Measurements from ENCODE around the gene FOXRED2. TPM values are rescaled to one million over a fixed set of nuclear protein-coding genes. Genes with fewer than 3 reads are reported as not detected.

Gene FOXRED2
- total RNA-seq, 1 donor from 2014 or later, result 15.3 TPM

DNA sequence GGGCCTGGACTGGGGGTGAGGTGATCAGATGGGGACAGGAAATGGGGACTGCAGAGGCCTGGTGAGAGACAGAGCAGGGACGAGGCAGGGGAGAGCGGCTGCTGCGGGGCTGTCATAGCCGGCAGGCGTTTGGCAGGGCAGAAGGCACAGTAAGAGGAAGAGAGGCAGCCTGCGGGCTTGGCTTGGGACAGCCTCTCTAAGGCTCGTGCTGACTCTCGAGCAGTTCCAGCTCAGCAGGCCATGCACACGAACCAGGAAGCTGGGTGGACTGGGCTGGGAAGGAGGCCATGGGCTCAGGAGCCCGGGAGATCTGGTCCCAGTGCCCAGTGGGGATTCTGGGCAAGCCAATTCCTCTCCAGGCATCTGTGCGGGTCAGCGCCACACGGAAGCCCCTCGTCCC, 41.8 kb upstream of the FOXRED2 start:
- no peak overlapping the region for H3K27ac ChIP-seq
- H3K9me3 ChIP-seq, result no peaks in the 10 kb centered on the region
- no peak overlapping the region for H3K4me3 ChIP-seq
- TF ChIP-seq, protein P1, sequence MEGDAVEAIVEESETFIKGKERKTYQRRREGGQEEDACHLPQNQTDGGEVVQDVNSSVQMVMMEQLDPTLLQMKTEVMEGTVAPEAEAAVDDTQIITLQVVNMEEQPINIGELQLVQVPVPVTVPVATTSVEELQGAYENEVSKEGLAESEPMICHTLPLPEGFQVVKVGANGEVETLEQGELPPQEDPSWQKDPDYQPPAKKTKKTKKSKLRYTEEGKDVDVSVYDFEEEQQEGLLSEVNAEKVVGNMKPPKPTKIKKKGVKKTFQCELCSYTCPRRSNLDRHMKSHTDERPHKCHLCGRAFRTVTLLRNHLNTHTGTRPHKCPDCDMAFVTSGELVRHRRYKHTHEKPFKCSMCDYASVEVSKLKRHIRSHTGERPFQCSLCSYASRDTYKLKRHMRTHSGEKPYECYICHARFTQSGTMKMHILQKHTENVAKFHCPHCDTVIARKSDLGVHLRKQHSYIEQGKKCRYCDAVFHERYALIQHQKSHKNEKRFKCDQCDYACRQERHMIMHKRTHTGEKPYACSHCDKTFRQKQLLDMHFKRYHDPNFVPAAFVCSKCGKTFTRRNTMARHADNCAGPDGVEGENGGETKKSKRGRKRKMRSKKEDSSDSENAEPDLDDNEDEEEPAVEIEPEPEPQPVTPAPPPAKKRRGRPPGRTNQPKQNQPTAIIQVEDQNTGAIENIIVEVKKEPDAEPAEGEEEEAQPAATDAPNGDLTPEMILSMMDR (IDR thresholded peaks at IDR 0.05), result no peak
- no peaks in the 10 kb centered on the region for H3K4me1 ChIP-seq
- ATAC-seq (no peak), DNase-seq (no peak)
- peaks cover 24% of the 10 kb centered on the region for H3K27me3 ChIP-seq
- no peaks in the 10 kb centered on the region for H3K36me3 ChIP-seq
- intact Hi-C loops (cut with DNase I), result no loop called here

DNA sequence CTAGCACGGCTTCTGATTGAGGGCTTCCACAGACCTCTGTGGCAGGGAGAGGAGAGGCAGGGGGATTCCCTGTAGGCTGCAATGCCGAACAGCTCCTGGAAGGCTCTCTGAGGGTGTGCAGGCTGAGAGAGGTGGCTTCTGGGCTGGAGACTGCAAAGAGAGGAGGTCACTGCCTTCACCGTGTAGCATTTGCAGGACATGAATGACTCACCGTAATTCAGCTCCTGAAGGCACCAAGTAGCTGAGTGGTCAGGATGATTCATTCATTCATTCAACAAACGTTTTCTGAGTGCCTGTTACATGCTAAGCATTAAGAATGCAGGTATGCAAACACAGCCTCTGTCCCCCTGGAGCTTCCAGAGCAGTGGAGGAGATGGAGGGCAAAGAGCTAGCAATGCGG, 40.1 kb upstream of the FOXRED2 start:
- no peak overlapping the region for H3K27ac ChIP-seq
- peaks cover 24% of the 10 kb centered on the region for H3K27me3 ChIP-seq
- TF ChIP-seq, protein P1 (IDR thresholded peaks at IDR 0.05), result no peak
- no peaks in the 10 kb centered on the region for H3K36me3 ChIP-seq
- H3K4me1 ChIP-seq, result no peaks in the 10 kb centered on the region
- intact Hi-C loops (cut with DNase I), result no loop called here
- H3K9me3 ChIP-seq, result no peaks in the 10 kb centered on the region
- H3K4me3 ChIP-seq, result no peak overlapping the region
- ATAC-seq (peak; percentile 19), DNase-seq (no peak)

DNA sequence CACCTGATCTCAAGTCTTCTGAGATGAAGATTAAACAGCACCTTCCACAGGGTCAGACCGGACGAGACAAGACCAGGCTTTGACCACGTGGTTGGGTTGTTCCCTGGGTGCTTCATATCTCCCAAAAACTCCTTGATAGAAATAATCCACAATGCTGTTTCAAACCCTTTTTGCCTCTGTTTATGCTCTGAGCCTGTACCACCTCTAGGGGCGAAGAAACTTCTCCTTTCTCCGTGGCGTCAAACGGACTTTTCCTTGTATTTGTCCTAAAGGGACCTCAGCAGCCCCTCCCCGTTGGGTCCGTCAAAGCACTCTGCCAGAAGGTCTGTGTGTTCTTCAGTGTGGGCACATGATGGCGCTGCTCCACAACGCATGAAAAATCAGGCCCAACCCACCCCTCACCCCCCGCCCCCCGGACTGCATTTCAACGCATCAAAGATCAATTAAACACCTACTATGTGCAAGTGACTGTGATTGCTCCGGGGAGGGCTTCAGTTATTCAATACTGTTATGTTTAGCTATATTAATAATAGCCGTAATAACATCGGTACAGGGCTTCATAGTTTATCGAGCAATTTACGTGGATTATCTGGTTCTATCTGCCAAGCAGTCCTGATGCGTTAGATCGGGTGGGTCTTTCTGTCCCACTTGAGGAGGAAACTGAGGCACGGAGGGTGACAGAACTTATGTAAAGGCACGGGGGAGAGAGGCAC, 39.4 kb upstream of the FOXRED2 start:
- peak; percentile 73 for ATAC-seq
- peaks cover 21% of the 10 kb centered on the region for H3K27me3 ChIP-seq

DNA sequence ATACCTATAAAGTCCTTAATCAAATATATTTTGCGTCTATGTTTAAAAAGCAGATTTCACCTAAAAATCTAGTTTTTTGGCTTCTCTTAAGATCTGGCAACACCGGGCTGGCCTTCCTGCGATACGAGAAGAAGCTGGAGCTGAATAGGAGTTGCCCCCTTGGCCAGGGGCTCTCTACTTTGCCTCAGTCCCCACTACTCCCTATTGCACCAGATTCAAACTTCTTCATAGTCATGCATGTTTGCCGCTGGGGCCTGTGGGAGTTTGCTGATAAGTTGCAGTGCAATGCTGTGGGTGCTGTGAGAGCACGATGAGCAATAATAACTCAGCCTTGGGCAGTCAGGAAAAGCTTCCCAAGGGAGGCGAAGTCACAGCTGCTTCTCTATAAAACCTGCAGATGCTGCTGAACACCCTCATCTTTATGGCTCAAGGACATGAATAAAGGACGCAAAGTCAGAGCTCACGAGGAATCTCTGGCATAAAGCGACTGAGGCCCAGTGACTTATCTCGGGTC, 37.3 kb upstream of the FOXRED2 start:
- Histone ChIP-seq H3K9me3 (no peaks in the 10 kb centered on the region), H3K27ac (no peak overlapping the region), H3K4me3 (no peak overlapping the region), H3K36me3 (no peaks in the 10 kb centered on the region), H3K27me3 (peaks cover 8% of the 10 kb centered on the region), H3K4me1 (no peaks in the 10 kb centered on the region)
- DNase-seq (no peak), ATAC-seq (no peak)
- TF ChIP-seq, protein P1 (IDR thresholded peaks at IDR 0.05), result no peak
- intact Hi-C loops (cut with DNase I), result no loop called here

More for the DNA sequence above, 39.4 kb upstream of the FOXRED2 start:
- no peak for DNase-seq
- Histone ChIP-seq H3K4me1 (no peaks in the 10 kb centered on the region), H3K4me3 (no peak overlapping the region), H3K27ac (no peak overlapping the region), H3K9me3 (no peaks in the 10 kb centered on the region), H3K36me3 (no peaks in the 10 kb centered on the region)
- intact Hi-C loops (cut with DNase I), result no loop called here
- TF ChIP-seq, protein P1 (IDR thresholded peaks at IDR 0.05), result peak; percentile 52

DNA sequence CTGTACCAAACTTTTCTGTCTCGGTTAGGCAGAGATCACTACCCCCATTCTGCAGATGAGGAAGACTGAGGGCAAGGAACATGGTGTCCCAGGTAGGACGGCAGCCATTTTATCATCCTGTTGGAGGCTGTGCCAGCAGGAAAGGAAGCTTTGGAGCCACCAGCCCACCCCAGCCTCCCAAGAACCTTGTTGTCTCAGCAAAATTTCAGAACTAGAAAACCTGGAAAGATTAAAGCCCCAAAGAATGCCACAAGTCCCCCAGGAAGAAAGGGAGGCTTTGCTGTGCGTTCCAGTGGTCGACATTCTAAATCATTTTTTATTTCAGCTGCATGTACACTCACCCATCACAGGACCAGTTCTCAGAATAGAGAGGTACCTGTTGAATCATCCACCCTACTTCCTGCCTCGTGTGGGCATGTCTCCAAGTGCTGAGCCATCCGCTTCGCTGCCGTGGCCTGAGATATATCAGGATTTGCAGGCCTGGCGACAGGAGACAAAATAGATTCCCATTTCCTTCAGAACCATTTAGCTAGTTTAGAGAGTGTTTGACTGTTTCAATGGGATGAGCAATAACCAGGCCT, 35.1 kb upstream of the FOXRED2 start:
- intact Hi-C loops (cut with DNase I), result no loop called here
- Histone ChIP-seq H3K27me3 (no peaks in the 10 kb centered on the region), H3K4me3 (no peak overlapping the region), H3K4me1 (no peaks in the 10 kb centered on the region), H3K27ac (no peak overlapping the region), H3K9me3 (no peaks in the 10 kb centered on the region), H3K36me3 (no peaks in the 10 kb centered on the region)
- TF ChIP-seq, protein P1 (IDR thresholded peaks at IDR 0.05), result no peak
- ATAC-seq (no peak), DNase-seq (no peak)
